NCI-H2081 treated with DMSO at 0.1 percent for 48 hours (cell line): Measurements from ENCODE around the gene C1orf174.
"Not testable (repeated sequence)": the region's sequence is repeated elsewhere in the genome, so short reads cannot be mapped to it uniquely, and the experiment has no call there.

ENCODE experiments used
- DNase-seq: peaks from one replicate; lab custom pipeline; 2025; lab: John Stamatoyannopoulos, UW

Gene C1orf174

GRCh38 chr1:3925762-3926161, 25.7 kb upstream of the C1orf174 start:
- no peak for DNase-seq

- DNase-seq = no peak
Measured at GRCh38 chr1:3925256-3925655, 25.2 kb upstream of the C1orf174 start.

GRCh38 chr1:3924825-3925220, 24.8 kb upstream of the C1orf174 start:
- no peak for DNase-seq

- no peak for DNase-seq
Measured at GRCh38 chr1:3924186-3924824, 24.2 kb upstream of the C1orf174 start.

GRCh38 chr1:3923378-3924185, 23.5 kb upstream of the C1orf174 start:
- DNase-seq = no peak

GRCh38 chr1:3922851-3923250, 22.8 kb upstream of the C1orf174 start:
- DNase-seq = no peak

GRCh38 chr1:3922201-3922725, 22.2 kb upstream of the C1orf174 start:
- DNase-seq = no peak

- DNase-seq = no peak
Measured at GRCh38 chr1:3921765-3922164, 21.7 kb upstream of the C1orf174 start.

GRCh38 chr1:3919706-3920105, 19.6 kb upstream of the C1orf174 start:
- DNase-seq = no peak

- DNase-seq = no peak
Measured at GRCh38 chr1:3918966-3919611, 19.0 kb upstream of the C1orf174 start.

GRCh38 chr1:3918359-3918758, 18.3 kb upstream of the C1orf174 start:
- DNase-seq = not testable (repeated sequence)

- no peak for DNase-seq
Measured at GRCh38 chr1:3917761-3918160, 17.7 kb upstream of the C1orf174 start.

GRCh38 chr1:3915551-3916121, 15.6 kb upstream of the C1orf174 start:
- no peak for DNase-seq

- DNase-seq = no peak
Measured at GRCh38 chr1:3914911-3915310, 14.8 kb upstream of the C1orf174 start.

- no peak for DNase-seq
Measured at GRCh38 chr1:3914331-3914851, 14.3 kb upstream of the C1orf174 start.

- no peak for DNase-seq
Measured at GRCh38 chr1:3912809-3913685, 13.0 kb upstream of the C1orf174 start.

- no peak for DNase-seq
Measured at GRCh38 chr1:3911981-3912808, 12.1 kb upstream of the C1orf174 start.

- DNase-seq = no peak
Measured at GRCh38 chr1:3910857-3911845, 11.1 kb upstream of the C1orf174 start.
